OCI-LY1 (cell line): Measurements from ENCODE around the gene PPIF.

Source experiments
- H2AFZ ChIP-seq: fragments of 200-600 bp; sonication (generic), shearing (Covaris generic); 2 replicates; pipeline ENCODE4 v1.6.0; 2014; ENCODE audit warnings: antibody characterized with exemption, mild to moderate bottlenecking, low read length
- H3F3A ChIP-seq: fragments of 200-600 bp; sonication (generic), shearing (Covaris generic); 2 replicates; pipeline ENCODE4 v1.6.0; 2014; ENCODE audit warnings: mild to moderate bottlenecking, antibody characterized with exemption, low read length, moderate library complexity; ENCODE audit not compliant: insufficient read depth
- H3K27ac ChIP-seq: fragments of 200-600 bp; sonication (generic); 2 replicates; pipeline ENCODE4 v1.5.1; 2014; ENCODE audit warnings: low read length, mixed run types, mild to moderate bottlenecking, low read depth; ENCODE audit not compliant: poor library complexity, severe bottlenecking
- H3K27me3 ChIP-seq: fragments of 200-600 bp; sonication (generic); 2 replicates; pipeline ENCODE4 v1.6.0; 2014; ENCODE audit warnings: antibody characterized with exemption, mild to moderate bottlenecking, low read length, moderate library complexity; ENCODE audit not compliant: insufficient read depth
- H3K36me3 ChIP-seq: fragments of 200-600 bp; sonication (generic); 2 replicates; pipeline ENCODE4 v1.6.1; 2014; ENCODE audit warnings: mild to moderate bottlenecking, antibody characterized with exemption, low read length, moderate library complexity, mixed read lengths; ENCODE audit not compliant: insufficient read depth
- H3K4me1 ChIP-seq: fragments of 200-600 bp; sonication (generic); 2 replicates; pipeline ENCODE4 v1.5.1; 2014; ENCODE audit warnings: mild to moderate bottlenecking, low read length, moderate library complexity; ENCODE audit not compliant: insufficient read depth, severe bottlenecking
- H3K4me2 ChIP-seq: fragments of 200-600 bp; sonication (generic), shearing (Covaris generic); 2 replicates; pipeline ENCODE4 v1.6.1; 2014; ENCODE audit warnings: low read length
- H3K4me3 ChIP-seq: fragments of 200-600 bp; sonication (generic); 2 replicates; pipeline ENCODE4 v1.5.1; 2014; ENCODE audit warnings: low read length, low read depth, mild to moderate bottlenecking, mixed read lengths; ENCODE audit not compliant: poor library complexity, severe bottlenecking
- H3K79me2 ChIP-seq: fragments of 200-600 bp; shearing (Covaris generic); 2 replicates; pipeline ENCODE4 v1.6.1; 2016; ENCODE audit warnings: mixed run types, low read length, mixed read lengths; ENCODE audit not compliant: insufficient read depth
- H3K9ac ChIP-seq: fragments of 200-600 bp; sonication (generic), shearing (Covaris generic); 2 replicates; pipeline ENCODE4 v1.6.1; 2014; ENCODE audit warnings: mild to moderate bottlenecking, low read length, mixed read lengths
- H3K9me2 ChIP-seq: fragments of 200-600 bp; sonication (generic), shearing (Covaris generic); 2 replicates; pipeline ENCODE4 v1.6.1; 2014; ENCODE audit warnings: low read depth, mild to moderate bottlenecking, low read length, mixed read lengths
- H3K9me3 ChIP-seq: fragments of 200-600 bp; shearing (Covaris generic); 2 replicates; pipeline ENCODE4 v1.6.1; 2014; ENCODE audit warnings: low read length, mixed read lengths
- H4K20me1 ChIP-seq: fragments of 200-600 bp; sonication (generic), shearing (Covaris generic); 2 replicates; pipeline ENCODE4 v1.6.0; 2016; ENCODE audit warnings: mild to moderate bottlenecking, low read length; ENCODE audit not compliant: insufficient read depth
- CTCF ChIP-seq: fragments of 200-600 bp; sonication (generic), shearing (Covaris generic); IDR thresholded peaks from 2 replicates; pipeline ENCODE4 v1.5.1; 2017; ENCODE audit warnings: mild to moderate bottlenecking, antibody characterized with exemption, low read length, moderate library complexity, mixed read lengths
- EZH2 ChIP-seq: fragments of 200-600 bp; sonication (generic), shearing (Covaris generic); IDR thresholded peaks from 2 replicates; pipeline ENCODE4 v1.8.0; 2017; ENCODE audit warnings: borderline replicate concordance, mixed run types, mild to moderate bottlenecking, antibody characterized with exemption, low read length, moderate library complexity, mixed read lengths

PPIF gene

GRCh38 chr10:79335094-79335469 lies 12.2 kb upstream of the PPIF start:
- H2AFZ ChIP-seq, result no peak overlapping the region

DNA sequence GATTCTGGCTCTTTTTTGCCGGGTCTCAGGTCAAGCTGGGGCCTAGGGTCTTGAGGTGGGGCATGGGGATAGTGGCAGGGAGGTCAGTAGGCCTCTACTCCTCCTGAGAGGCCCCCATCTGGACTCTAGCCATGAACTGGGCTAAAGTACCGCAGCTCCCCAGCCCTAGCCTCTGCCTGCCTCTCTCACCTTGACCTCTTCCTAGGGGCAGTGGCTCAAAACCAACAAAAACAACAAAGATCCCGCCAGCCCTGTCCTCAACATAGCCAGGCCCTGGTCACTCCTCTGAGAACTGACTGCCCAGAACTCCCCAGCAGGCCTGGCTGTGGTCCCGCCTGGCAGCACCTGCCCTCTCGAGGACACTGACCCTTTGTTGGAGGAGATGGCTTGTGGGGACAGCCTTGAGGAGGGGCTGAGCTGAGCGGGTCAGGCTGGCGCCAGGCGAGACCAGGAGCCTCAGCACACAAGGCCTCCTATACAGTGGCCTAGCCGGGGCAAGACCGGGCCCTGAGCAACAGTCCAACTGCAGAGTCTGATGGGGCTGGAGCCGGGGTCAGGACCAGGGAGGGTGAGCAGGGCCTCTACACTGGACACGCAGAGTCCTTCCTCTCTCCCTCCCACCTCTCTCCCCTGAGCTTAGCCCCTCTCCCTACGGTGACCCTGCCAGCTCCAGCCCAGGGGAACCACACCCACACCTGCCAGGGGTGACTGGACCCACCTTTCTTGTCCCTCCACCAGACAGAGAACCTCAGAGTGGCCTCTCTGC lies 11.6 kb upstream of the PPIF start:
- no peak overlapping the region for H3K4me3 ChIP-seq
- H3K79me2 ChIP-seq, result no peaks in the 10 kb centered on the region
- no peak overlapping the region for H2AFZ ChIP-seq
- no peaks in the 10 kb centered on the region for H4K20me1 ChIP-seq
- peaks cover 5% of the 10 kb centered on the region; the same call in 1 of the 2 replicates for H3K27me3 ChIP-seq
- H3K4me2 ChIP-seq, result no peak overlapping the region
- no peaks in the 10 kb centered on the region for H3K4me1 ChIP-seq
- no peak for TF ChIP-seq CTCF
- no peak for TF ChIP-seq EZH2
- H3K9me2 ChIP-seq, result no peaks in the 10 kb centered on the region
- no peak overlapping the region for H3K27ac ChIP-seq
- H3K36me3 ChIP-seq, result no peaks in the 10 kb centered on the region; the same call in 1 of the 2 replicates
- no peak overlapping the region for H3K9ac ChIP-seq
- no peaks in the 10 kb centered on the region for H3F3A ChIP-seq
- H3K9me3 ChIP-seq, result no peaks in the 10 kb centered on the region

More at GRCh38 chr10:79335094-79335469, 12.2 kb upstream of the PPIF start:
- H3K4me2 ChIP-seq, result no peak overlapping the region
- no peak overlapping the region for H3K4me3 ChIP-seq
- H3K79me2 ChIP-seq, result no peaks in the 10 kb centered on the region
- no peak overlapping the region for H3K9ac ChIP-seq
- H3K9me2 ChIP-seq, result no peaks in the 10 kb centered on the region
- no peaks in the 10 kb centered on the region for H4K20me1 ChIP-seq
- no peaks in the 10 kb centered on the region for H3K27me3 ChIP-seq
- H3F3A ChIP-seq, result no peaks in the 10 kb centered on the region
- H3K4me1 ChIP-seq, result no peaks in the 10 kb centered on the region
- H3K36me3 ChIP-seq, result no peaks in the 10 kb centered on the region; the same call in 1 of the 2 replicates
- TF ChIP-seq EZH2 (no peak), CTCF (no peak)
- no peak overlapping the region for H3K27ac ChIP-seq
- H3K9me3 ChIP-seq, result no peaks in the 10 kb centered on the region

DNA sequence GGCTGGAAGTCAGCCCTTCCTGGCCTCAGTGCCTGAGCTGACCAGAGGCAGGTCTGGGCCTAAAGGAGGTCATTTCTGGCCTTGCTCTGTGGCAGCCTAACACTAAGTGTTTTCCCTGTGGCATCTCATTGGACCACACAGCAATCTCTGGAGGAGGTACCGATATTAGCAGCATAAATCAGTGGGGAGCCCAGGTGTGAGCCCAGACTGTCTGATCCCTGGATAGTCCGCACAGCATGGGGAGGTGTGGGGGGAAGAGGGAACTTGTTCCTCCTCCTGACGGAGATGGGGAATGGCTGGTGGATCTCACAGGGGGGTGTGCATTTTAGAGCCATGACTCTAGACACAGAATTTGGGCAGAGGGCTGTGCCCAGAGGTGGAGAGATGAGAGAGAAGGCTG lies 11.0 kb upstream of the PPIF start:
- H2AFZ ChIP-seq, result no peak overlapping the region

More for the DNA sequence above, 11.0 kb upstream of the PPIF start:
- no peaks in the 10 kb centered on the region for H3F3A ChIP-seq
- H3K4me3 ChIP-seq, result no peak overlapping the region
- H3K4me1 ChIP-seq, result no peaks in the 10 kb centered on the region
- TF ChIP-seq CTCF (no peak), EZH2 (no peak)
- no peaks in the 10 kb centered on the region for H3K79me2 ChIP-seq
- H3K27ac ChIP-seq, result no peak overlapping the region
- no peaks in the 10 kb centered on the region for H3K9me2 ChIP-seq
- peaks cover 5% of the 10 kb centered on the region; the same call in 1 of the 2 replicates for H3K27me3 ChIP-seq
- no peaks in the 10 kb centered on the region for H4K20me1 ChIP-seq
- no peaks in the 10 kb centered on the region; the same call in 1 of the 2 replicates for H3K36me3 ChIP-seq
- no peaks in the 10 kb centered on the region for H3K9me3 ChIP-seq
- H3K4me2 ChIP-seq, result no peak overlapping the region
- no peak overlapping the region for H3K9ac ChIP-seq
